Glutamatergic neuron (in vitro differentiated cells): ENCODE data around the gene DEPDC1B. TPM values are rescaled to one million over a fixed set of nuclear protein-coding genes. Genes with fewer than 3 reads are reported as not detected.
"Not testable (repeated sequence)": the region's sequence is repeated elsewhere in the genome, so short reads cannot be mapped to it uniquely, and the experiment has no call there.

ENCODE experiments used
- DNase-seq: peaks from one replicate; pipeline ENCODE4 v3.0.0; 2022
- H3K27ac Mint-ChIP-seq: one replicate; pipeline ENCODE4 v1.8.0; 2020; ENCODE audit warnings: mild to moderate bottlenecking, mixed read lengths, inconsistent platforms; ENCODE audit not compliant: unreplicated experiment
- H3K27me3 Mint-ChIP-seq: one replicate; pipeline ENCODE4 v1.8.0; 2020; ENCODE audit warnings: mild to moderate bottlenecking, moderate library complexity, mixed read lengths, inconsistent platforms; ENCODE audit not compliant: unreplicated experiment
- H3K36me3 Mint-ChIP-seq: one replicate; pipeline ENCODE4 v1.8.0; 2020; ENCODE audit warnings: mild to moderate bottlenecking, mixed read lengths, inconsistent platforms; ENCODE audit not compliant: unreplicated experiment
- H3K4me1 Mint-ChIP-seq: one replicate; pipeline ENCODE4 v1.8.0; 2020; ENCODE audit warnings: mild to moderate bottlenecking, low read depth, mixed read lengths, inconsistent platforms; ENCODE audit not compliant: unreplicated experiment
- H3K4me3 Mint-ChIP-seq: one replicate; pipeline ENCODE4 v1.8.0; 2020; ENCODE audit warnings: mild to moderate bottlenecking, mixed read lengths, inconsistent platforms; ENCODE audit not compliant: unreplicated experiment
- H3K9me3 Mint-ChIP-seq: one replicate; pipeline ENCODE4 v1.8.0; 2020; ENCODE audit warnings: mild to moderate bottlenecking, moderate library complexity, mixed read lengths, inconsistent platforms; ENCODE audit not compliant: unreplicated experiment
- CTCF ChIP-seq: fragments of 200-600 bp; sonication (generic); IDR thresholded peaks from one replicate; pipeline ENCODE4 v1.5.0; 2021; ENCODE audit not compliant: partially characterized antibody, unreplicated experiment
- total RNA-seq: library from RNA; stranded (reverse); fragmentation: NEBNext Ultra II Directional; extraction: Animal tissue kit (Norgen Biotek cat#: 25700); gene quantifications from one replicate; pipeline ENCODE4 v1.2.1, GENCODE V29; 2021; ENCODE audit not compliant: unreplicated experiment

Gene DEPDC1B
- total RNA-seq, 1 donor from 2014 or later: 8.2 TPM

- no peak overlapping the region for H3K27ac Mint-ChIP-seq
- no peaks in the 10 kb centered on the region for H3K27me3 Mint-ChIP-seq
- H3K4me3 Mint-ChIP-seq: no peak overlapping the region
- H3K9me3 Mint-ChIP-seq: peaks cover 8% of the 10 kb centered on the region
- DNase-seq: no peak
- peaks cover 15% of the 10 kb centered on the region for H3K36me3 Mint-ChIP-seq
- H3K4me1 Mint-ChIP-seq: no peaks in the 10 kb centered on the region
- no peak for TF ChIP-seq CTCF
Measured at GRCh38 chr5:60568646-60569045, 131.3 kb downstream of the DEPDC1B start.

GRCh38 chr5:60563696-60564324 is 136.2 kb downstream of the DEPDC1B start:
- no peak for DNase-seq
- no peaks in the 10 kb centered on the region for H3K4me1 Mint-ChIP-seq
- no peak overlapping the region for H3K27ac Mint-ChIP-seq
- no peak overlapping the region for H3K4me3 Mint-ChIP-seq
- TF ChIP-seq CTCF: no peak
- H3K9me3 Mint-ChIP-seq: peaks cover 2% of the 10 kb centered on the region
- H3K27me3 Mint-ChIP-seq: no peaks in the 10 kb centered on the region
- peaks cover 9% of the 10 kb centered on the region for H3K36me3 Mint-ChIP-seq

DNA sequence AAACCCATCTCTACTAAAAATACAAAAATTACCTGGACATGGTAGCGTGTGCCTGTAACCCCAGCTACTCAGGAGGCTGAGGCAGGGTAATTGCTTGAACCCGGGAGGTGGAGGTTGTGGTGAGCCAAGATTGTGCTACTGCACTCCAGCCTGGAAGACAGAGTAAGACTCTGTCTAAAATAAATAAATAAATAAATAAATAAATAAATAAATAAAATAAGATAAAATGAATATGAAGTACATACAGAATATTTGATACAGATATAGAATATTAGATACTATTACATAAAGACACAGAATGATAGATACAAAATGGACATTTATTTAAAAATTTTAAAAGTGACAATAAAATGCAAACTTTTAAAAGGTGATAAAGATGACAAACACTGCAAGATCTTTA is 146.7 kb downstream of the DEPDC1B start:
- not testable (repeated sequence) for H3K9me3 Mint-ChIP-seq, H3K36me3 Mint-ChIP-seq, H3K27me3 Mint-ChIP-seq, H3K4me3 Mint-ChIP-seq, H3K4me1 Mint-ChIP-seq, H3K27ac Mint-ChIP-seq, DNase-seq

GRCh38 chr5:60551829-60552228 is 148.1 kb downstream of the DEPDC1B start:
- no peak overlapping the region for H3K4me3 Mint-ChIP-seq
- H3K27ac Mint-ChIP-seq: no peak overlapping the region
- H3K27me3 Mint-ChIP-seq: peaks cover 2% of the 10 kb centered on the region
- no peaks in the 10 kb centered on the region for H3K9me3 Mint-ChIP-seq
- no peaks in the 10 kb centered on the region for H3K4me1 Mint-ChIP-seq
- no peak for TF ChIP-seq CTCF
- H3K36me3 Mint-ChIP-seq: peaks cover 4% of the 10 kb centered on the region
- DNase-seq: no peak

- H3K27ac Mint-ChIP-seq: no peak overlapping the region
Measured at GRCh38 chr5:60551250-60551649, 148.7 kb downstream of the DEPDC1B start.

More at GRCh38 chr5:60551250-60551649, 148.7 kb downstream of the DEPDC1B start:
- peaks cover 2% of the 10 kb centered on the region for H3K27me3 Mint-ChIP-seq
- no peaks in the 10 kb centered on the region for H3K4me1 Mint-ChIP-seq
- DNase-seq: no peak
- no peak overlapping the region for H3K4me3 Mint-ChIP-seq
- no peak for TF ChIP-seq CTCF
- no peaks in the 10 kb centered on the region for H3K9me3 Mint-ChIP-seq
- peaks cover 4% of the 10 kb centered on the region for H3K36me3 Mint-ChIP-seq
